HG03175 (cell line): Measurements from ENCODE around the gene ERC1.

Experiments used
- ATAC-seq: cut with Tn5 transposase; IDR thresholded peaks from one replicate; pipeline ENCODE4 v1.9.1; 2021; ENCODE audit warnings: mild to moderate bottlenecking, moderate library complexity; ENCODE audit not compliant: unreplicated experiment

Gene ERC1

GRCh38 chr12:1425396-1425729 lies 434.3 kb downstream of the ERC1 start:
- no peak for ATAC-seq

GRCh38 chr12:1428671-1429070 lies 437.6 kb downstream of the ERC1 start:
- no peak for ATAC-seq

GRCh38 chr12:1429980-1430379 lies 439.0 kb downstream of the ERC1 start:
- no peak for ATAC-seq

GRCh38 chr12:1434296-1434955 lies 443.4 kb downstream of the ERC1 start:
- no peak for ATAC-seq

- ATAC-seq, result no peak
Measured at GRCh38 chr12:1435044-1435443, 444.0 kb downstream of the ERC1 start.

GRCh38 chr12:1435456-1435855 lies 444.4 kb downstream of the ERC1 start:
- ATAC-seq, result no peak

GRCh38 chr12:1436015-1436414 lies 445.0 kb downstream of the ERC1 start:
- no peak for ATAC-seq

GRCh38 chr12:1436981-1437380 lies 446.0 kb downstream of the ERC1 start:
- no peak for ATAC-seq

- no peak for ATAC-seq
Measured at GRCh38 chr12:1439201-1439600, 448.2 kb downstream of the ERC1 start.

GRCh38 chr12:1439687-1440086 lies 448.7 kb downstream of the ERC1 start:
- no peak for ATAC-seq

- no peak for ATAC-seq
Measured at GRCh38 chr12:1443421-1444141, 452.6 kb downstream of the ERC1 start.

GRCh38 chr12:1444142-1444516 lies 453.1 kb downstream of the ERC1 start:
- ATAC-seq, result no peak

- no peak for ATAC-seq
Measured at GRCh38 chr12:1445807-1446206, 454.8 kb downstream of the ERC1 start.

GRCh38 chr12:1448336-1448735 lies 457.3 kb downstream of the ERC1 start:
- ATAC-seq, result no peak

- ATAC-seq, result no peak
Measured at GRCh38 chr12:1453810-1454209, 462.8 kb downstream of the ERC1 start.

- ATAC-seq, result no peak
Measured at GRCh38 chr12:1456885-1457284, 465.9 kb downstream of the ERC1 start.

- no peak for ATAC-seq
Measured at GRCh38 chr12:1457901-1458300, 466.9 kb downstream of the ERC1 start.

GRCh38 chr12:1459339-1459738 lies 468.3 kb downstream of the ERC1 start:
- no peak for ATAC-seq

- ATAC-seq, result no peak
Measured at GRCh38 chr12:1463073-1463905, 472.3 kb downstream of the ERC1 start.

- ATAC-seq, result no peak
Measured at GRCh38 chr12:1464925-1465324, 473.9 kb downstream of the ERC1 start.

GRCh38 chr12:1465990-1466389 lies 475.0 kb downstream of the ERC1 start:
- ATAC-seq, result no peak
